GM19099 (cell line): ENCODE measurements around the gene IFNA6.

Experiments used
- POLR2A ChIP-seq: IDR thresholded peaks from 3 replicates; pipeline ENCODE4 v1.6.1; 2011; ENCODE audit warnings: low read depth; ENCODE audit not compliant: insufficient read length; ENCODE audit errors: extremely low read depth

Gene IFNA6

DNA sequence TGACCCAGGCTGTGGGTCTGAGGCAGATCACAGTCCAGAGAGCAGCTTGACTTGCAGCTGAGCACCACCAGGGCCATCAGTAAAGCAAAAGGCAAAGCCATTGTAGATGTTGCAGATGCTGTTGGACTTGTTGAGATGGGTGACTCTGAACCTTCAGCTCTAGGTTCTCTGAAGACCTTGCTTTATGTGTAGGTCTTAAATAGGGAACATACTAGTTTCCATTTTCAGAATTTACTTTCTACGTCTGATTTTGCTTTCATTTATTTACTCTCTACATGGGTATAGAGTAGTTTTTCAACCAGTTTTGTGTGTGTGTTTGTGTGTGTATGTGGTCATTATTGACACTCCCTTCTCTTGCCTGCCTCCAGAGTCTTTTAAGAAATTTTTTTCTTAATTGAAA is at the start of gene IFNA6:
Gene IFNA6 (minus strand): TSS at position 101 of the 400 bp plus-strand sequence. CDS start 0 bp downstream, at position 101.
- no peak for TF ChIP-seq POLR2A

DNA sequence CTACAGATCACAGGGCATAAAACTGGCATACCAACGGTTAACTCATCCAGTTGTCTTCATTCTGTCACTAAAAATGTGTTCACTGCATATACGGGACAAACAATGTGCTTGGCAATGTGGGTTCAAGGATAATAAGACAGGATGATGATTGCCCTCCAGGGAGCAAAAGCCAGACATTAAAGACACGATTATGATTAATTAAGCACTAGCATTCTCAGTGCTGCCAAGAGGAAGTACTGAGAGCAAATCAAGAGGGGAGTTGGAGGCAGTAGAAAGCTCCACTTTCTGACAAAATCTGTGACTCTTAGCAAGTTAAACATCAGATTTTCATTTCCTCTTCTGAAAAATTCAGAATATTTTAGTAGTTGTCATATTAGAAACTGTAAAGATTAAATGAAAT is 49.3 kb upstream of the IFNA6 start:
- no peak for TF ChIP-seq POLR2A

DNA sequence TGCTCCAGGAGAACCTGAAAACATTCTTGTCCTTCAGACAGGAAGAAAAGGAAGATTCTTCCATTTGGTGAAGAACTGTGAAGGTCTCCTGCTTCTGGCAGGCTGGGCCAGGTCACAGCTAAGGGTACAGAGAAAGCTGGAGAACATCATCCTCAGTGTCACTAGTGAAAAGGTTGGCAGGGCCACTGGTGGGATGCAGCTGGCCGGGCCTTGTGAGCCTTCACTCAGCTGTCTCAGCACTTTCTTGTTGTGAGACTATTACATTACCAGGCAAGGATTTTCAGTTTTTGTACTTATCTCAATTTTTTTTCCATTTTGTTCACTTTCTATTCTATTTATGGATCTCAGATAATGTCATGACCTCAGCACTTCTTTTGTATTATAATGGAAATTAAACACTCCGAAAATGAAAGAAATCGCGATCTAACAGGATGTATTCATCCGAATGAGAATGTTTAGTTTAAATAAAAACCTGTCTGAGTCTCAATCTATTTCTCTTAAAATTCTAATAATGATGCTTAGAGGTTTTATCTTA is 48.3 kb upstream of the IFNA6 start:
- no peak for TF ChIP-seq POLR2A

DNA sequence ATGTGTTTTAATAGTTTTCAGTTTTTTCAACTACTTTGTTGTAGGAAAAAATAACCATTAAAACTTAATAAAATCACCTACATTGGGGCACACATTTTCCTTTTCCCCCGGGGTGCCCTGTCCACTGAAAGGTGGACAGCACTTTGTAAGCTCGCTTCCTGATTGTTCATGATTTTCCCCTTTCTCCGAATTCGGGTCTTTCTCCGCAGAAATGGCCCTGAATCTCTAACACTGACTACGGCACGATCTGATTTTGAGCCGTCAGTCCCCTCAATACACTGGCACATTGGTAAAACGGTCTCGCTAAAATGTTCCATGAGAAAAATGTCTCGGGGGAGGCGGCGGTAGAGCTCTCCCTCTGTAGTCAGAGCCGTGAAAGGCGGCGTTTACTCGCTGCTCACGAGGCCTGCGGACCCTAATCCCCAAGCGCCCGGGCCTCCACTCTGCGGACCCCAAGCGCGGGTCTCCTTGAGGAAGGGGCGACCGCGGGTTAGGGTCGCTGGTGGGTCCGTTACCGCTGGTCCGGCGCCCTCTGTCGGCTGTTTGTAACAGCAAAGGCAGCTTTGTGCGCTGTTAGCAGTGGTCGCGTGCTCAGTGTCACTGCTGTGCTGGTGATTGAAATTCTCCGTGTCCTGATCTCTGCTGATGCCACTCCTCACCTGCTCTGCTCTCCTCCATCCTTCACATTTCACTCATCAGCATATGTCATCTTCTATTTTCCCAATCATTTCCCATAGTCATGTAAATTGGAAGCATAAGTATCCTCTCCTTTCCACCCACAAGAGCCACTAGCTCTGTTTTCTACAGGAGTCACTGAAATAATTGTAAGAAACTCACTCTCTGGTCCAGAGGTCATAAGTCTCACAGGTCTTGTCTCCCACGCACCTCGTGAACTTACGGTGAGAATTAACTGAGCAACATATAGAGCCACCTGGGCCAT is 45.4 kb upstream of the IFNA6 start:
- no peak for TF ChIP-seq POLR2A

DNA sequence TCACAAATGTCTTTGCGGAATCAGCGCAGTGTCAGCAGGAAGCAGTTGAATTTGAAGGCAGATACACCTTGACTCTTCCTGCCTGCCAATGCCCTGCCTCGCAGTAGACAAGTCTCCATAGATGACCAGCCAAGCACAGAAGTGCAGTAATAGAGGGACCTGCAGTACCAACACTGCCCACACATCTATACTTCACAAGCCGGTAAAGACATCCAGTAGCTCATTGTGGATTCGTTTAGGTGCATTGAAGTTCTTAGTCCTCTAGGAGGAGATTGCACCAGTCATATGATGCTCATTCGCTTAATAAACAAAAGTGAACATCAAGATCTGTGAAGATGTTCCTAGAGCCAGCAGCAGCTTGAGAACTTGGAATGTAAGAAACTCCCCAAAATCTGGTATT is 41.6 kb upstream of the IFNA6 start:
- TF ChIP-seq POLR2A = no peak

DNA sequence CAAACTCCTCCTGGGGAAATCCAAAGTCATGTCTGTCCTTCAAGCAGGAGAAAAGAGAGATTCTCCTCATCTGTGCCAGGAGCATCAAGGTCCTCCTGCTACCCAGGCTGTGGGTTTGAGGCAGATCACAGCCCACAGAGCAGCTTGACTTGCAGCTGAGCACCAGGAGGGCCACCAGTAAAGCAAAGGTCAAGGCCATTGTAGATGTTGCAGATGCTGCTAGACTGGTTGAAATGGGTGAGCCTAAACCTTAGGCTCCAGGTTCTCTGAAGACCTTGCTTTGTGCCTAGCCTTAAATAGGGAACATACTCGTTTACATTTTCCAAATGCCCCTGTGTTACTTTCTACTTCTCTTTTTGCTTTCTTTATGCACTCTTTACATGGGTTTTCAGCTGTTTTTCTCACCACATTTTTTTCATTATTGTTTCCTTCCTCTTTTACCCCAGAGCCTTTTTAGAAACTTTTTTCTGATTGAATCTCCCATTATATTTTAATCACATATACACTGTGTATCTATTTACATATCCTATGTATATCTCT is 34.5 kb upstream of the IFNA6 start, which contains the start of gene IFNA2:
Gene IFNA2 (minus strand): TSS at position 268 of the 540 bp plus-strand sequence. CDS start 69 bp downstream, at position 199.
- TF ChIP-seq POLR2A = peak; percentile 43

DNA sequence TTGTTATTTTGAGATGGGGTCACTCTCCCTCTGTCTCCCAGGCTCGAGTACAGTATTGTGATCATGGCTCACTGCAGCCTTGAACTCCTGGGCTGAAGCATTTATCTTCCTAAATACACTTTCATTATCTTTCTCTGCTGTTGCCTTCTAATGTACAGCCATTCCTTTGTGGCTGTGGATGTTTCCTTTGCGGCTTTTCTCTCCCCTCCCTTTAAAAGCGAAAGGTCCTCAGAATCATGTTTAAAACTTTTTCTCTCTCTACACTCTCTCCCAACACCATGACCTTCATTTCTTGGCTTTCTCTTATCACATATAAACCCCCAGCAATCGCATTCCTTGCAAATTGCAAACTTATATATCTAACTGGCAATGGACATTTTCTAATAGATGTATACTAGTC is 32.9 kb upstream of the IFNA6 start:
- TF ChIP-seq POLR2A = no peak

DNA sequence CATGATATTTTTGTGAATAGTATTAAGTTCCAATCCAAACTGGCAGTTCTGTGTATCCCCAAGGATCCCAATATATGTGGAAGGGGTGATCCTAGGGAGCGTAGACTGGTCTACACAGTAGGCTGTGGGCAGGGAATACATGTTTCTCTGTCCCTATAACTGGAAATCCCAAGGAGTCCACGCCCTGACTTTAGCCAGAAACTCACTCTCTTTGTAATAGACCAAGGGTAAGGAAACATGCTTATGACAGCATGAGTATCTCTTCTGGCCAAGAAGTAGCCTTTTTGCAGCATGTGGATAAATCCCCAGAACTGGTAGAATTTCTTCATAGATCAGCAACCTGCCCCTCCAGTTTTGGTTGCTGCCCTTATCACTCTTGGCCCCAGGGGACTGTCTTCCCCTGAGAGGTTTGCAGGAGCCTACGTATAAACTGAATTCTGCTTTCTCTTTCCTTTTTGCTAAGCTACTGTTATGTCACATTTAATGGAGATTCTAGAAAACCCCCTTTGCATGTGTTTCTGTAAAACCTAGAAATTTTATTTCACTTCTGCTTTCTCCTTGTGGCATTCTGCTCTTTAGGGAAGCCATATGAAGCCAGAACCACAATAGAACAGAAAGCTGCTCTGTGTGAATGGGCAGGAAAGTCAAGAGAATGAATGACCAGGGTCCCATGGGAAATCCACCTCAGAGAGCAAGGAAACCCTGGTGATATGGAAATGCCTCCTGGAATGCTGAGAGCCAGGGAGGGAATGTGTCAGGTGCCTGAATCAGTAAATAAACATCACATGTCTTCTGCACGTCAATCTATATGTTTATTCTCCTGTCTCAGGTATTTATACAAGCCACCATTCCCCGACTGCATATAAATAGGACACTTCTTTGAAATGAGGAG is 31.0 kb upstream of the IFNA6 start:
- TF ChIP-seq POLR2A = peak; percentile 10

DNA sequence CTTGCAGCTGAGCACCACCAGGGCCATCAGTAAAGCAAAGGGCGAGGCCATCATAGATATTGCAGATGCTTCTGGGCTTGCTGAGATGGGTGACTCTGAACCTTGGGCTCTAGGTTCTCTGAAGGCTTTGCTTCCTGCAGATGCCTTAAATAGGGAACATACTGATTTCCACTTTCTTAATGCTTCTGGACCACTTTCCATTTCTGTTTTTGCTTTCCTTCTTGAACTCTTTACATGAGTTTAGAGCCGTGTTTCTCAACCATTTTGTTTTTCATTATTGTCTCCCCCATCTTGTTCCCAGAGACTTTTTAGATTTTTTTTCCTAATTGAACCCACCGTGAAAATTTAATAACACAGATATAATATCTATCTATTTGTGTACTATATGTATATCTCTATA is 17.3 kb upstream of the IFNA6 start, which contains the start of gene IFNA13:
Gene IFNA13 (minus strand): TSS at position 101 of the 400 bp plus-strand sequence. CDS start 47 bp downstream, at position 54.
- no peak for TF ChIP-seq POLR2A

DNA sequence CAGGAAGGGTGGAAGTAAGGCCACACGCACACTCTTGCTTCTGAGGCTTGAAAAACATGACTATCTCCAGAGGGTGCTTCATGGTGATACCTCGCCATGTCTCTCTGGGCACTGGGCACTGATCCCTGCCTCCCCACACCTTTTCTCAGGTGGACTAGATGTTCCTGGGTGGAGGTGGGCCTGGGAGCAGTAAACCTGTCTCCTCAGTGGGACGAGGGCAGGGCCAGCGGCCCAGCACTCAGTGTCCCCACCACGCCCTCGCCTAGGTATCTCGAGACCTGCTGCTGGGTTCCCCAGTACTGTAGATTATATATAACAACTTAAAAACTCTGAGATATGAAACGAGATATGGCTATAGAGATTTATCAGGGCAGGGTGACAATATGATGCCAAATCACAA is 11.6 kb upstream of the IFNA6 start:
- no peak for TF ChIP-seq POLR2A

DNA sequence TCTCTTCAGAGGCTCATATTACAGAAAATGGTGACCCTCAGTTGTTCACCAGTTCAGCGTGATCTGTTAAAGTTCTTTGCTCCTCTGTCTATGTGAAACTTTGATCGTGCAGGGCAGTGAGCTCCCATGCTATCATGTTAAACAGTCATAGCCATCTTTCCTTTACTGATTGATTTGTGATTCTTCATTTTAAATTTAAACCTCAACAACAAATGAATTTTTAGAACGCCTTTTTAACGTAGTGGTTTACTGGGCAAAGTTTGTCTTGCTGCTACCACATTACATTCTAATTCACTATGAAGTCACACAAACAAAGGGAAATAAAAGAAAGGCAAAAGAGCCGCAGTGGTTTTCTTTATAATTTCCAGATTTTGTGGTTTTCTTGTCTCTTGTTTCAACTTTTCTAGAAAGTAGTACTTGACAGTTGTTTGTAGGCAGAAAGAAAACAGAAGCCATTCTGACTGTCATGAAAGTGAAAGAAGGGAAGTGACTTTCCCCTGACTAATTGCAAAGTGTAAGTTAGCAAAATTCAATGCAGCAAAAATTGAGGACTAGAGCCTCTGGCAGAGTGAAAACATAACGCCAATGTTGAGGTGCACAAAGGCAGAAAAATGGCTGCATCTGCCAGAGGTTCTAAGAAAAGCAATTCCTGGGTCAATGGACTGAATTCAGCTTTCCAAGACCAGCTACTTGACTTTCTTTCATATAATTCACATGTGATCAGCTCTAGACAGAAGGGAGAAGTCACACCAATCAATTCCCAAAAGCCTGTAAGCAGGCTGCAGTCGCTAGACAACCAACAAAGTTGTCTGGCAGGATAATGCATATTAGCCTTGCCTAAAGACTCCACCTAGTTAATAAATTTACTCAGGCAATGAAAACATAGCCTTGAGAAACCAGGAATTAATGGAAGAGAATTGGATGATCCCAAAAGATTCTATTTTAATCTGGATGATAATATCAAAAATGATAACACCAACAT is 7.1 kb upstream of the IFNA6 start:
- TF ChIP-seq POLR2A = no peak

DNA sequence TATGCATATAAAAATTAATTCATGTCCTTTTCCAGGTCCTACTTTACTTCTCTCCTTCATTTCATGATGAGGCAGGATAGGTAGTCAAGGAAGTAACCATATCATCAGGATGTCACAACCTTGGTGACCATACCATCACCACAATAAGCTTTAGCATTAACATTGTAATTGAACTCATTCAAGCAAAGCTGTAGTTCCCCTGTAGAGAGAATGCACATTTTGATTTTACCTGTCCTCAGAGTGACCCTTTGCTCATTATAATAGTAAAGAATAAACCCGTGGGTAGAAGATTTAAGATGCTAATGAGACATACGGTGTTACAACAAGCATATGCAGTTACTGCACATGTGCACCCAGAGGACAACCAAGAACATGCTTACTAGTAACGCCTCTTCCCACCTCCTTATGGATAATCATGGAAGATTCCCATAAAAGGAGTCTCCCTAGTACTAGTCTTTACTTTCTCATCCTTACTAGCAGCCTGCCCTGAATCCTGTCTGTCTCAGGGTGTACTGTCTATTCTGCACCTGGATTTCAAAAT is 2.2 kb downstream of the IFNA6 start:
- TF ChIP-seq POLR2A = no peak

DNA sequence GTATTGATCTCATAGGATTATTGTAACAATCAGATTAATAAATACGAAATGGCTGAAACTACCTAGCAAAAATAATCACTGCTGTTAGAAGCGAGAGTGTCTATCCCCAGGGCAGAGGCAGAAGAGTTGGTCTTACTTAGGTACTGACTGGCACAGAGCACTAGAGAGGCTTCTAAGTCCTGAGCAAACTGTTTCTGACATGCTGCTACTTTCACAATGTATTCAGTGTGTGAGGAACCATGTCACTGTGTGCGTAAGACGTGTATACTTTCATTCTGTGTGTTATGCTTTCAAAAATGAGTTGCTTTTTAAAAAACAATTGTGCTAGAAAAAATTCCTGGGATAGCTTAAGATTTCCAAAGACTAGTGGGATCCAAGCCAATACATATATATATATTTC is 10.0 kb downstream of the IFNA6 start:
- TF ChIP-seq POLR2A = no peak
